Upper lobe of left lung (tissue), 6 donors: ENCODE measurements around the gene ADISSP. TPM values are rescaled to one million over a fixed set of nuclear protein-coding genes. Genes with fewer than 3 reads are reported as not detected.

Source experiments
- ATAC-seq, 2 donors: fragments of 200-7000 bp; cut with Tn5 transposase; one replicate each; pipeline ENCODE4 v1.9.1; 2022; ENCODE audit warnings: mild to moderate bottlenecking in 2 of 2, moderate library complexity in 2 of 2; ENCODE audit not compliant: low FRiP score in 2 of 2
- DNase-seq, 2 donors: peaks; one replicate each; pipeline ENCODE4 v3.0.0-alpha.2; 2019 to 2020
- H3K27ac ChIP-seq, 4 donors: fragments of 200-600 bp; sonication (generic); one replicate each; pipeline ENCODE4 v1.5.1; 2016 to 2019
- H3K27me3 ChIP-seq, 4 donors: fragments of 200-600 bp; sonication (generic); one replicate each; pipeline ENCODE4 v1.5.1; 2017 to 2019
- H3K36me3 ChIP-seq, 4 donors: fragments of 200-600 bp; sonication (generic); one replicate each; pipeline ENCODE4 v1.5.1; 2016 to 2019
- H3K4me1 ChIP-seq, 4 donors: fragments of 200-600 bp; sonication (generic); one replicate each; pipeline ENCODE4 v1.5.1; 2018 to 2019
- H3K4me3 ChIP-seq, 4 donors: fragments of 200-600 bp; sonication (generic); one replicate each; pipeline ENCODE4 v1.5.1; 2017 to 2019; ENCODE audit warnings: mild to moderate bottlenecking in 2 of 4, moderate library complexity in 1 of 4
- H3K9me3 ChIP-seq, 4 donors: fragments of 200-600 bp; sonication (generic); one replicate each; pipeline ENCODE4 v1.5.1; 2018 to 2019
- CTCF ChIP-seq, 6 experiments: fragments of 450-650 bp in 4 of 6; fragments of 200-600 bp in 2 of 6; sonication (generic) in 2 of 6; IDR thresholded peaks; one replicate each; pipeline ENCODE4 v1.5.1; 2016 to 2019; ENCODE audit warnings: antibody characterized with exemption in 6 of 6
- EP300 ChIP-seq, 4 donors: sonication (generic); formaldehyde crosslinking; IDR thresholded peaks; one replicate each; pipeline ENCODE4 v1.5.1; 2017; ENCODE audit warnings: antibody characterized with exemption in 4 of 4, control low read depth in 2 of 4
- POLR2A ChIP-seq, 4 donors: fragments of 450-650 bp; IDR thresholded peaks; one replicate each; pipeline ENCODE4 v1.5.1; 2016 to 2017; ENCODE audit warnings: antibody characterized with exemption in 4 of 4, mild to moderate bottlenecking in 2 of 4
- POLR2AphosphoS5 ChIP-seq, 2 donors: sonication (generic); formaldehyde crosslinking; IDR thresholded peaks; one replicate each; pipeline ENCODE4 v1.5.1; 2017; ENCODE audit warnings: antibody characterized with exemption in 2 of 2
- WGBS, 2 donors: methylation state at CpG; one replicate each; pipeline ENCODE4 v1.1.5; 2017 to 2018; 5-methylcytosine and 5-hydroxymethylcytosine counted together
- total RNA-seq, 6 donors: library from RNA; depleted of rRNA in 4 of 6; stranded (reverse); fragments of >200 nt in 4 of 6; gene quantifications; one replicate each; pipeline versions ENCODE4 v1.1.0 to v1.2.1, GENCODE V29; 2016 to 2021
- donor health status: DM: no; HTN: no; CAD: no; lungs with moderate emphysema.
- donor health status: DM: no; HTN: yes; CAD: no; lungs with severe emphysema.

Gene ADISSP
- total RNA-seq, 6 donors from 2014 or later: 6.7 to 41.9 (median 39.1) TPM

GRCh38 chr20:3765171-3765882 is 2.2 kb downstream of the ADISSP start:
- H3K4me1 ChIP-seq: peaks cover 24 to 48% (median 29%) of the 10 kb centered on the region in 4 donors
- no peaks in the 10 kb centered on the region for H3K9me3 ChIP-seq
- no peaks in the 10 kb centered on the region for H3K27me3 ChIP-seq
- TF ChIP-seq POLR2AphosphoS5 (IDR thresholded peaks at IDR 0.05) (no peak), CTCF (IDR thresholded peaks at IDR 0.05) (no peak), POLR2A (IDR thresholded peaks at IDR 0.05) (no peak), EP300 (IDR thresholded peaks at IDR 0.05) (no peak)
- DNase-seq: no peak
- no peaks in the 10 kb centered on the region for H3K36me3 ChIP-seq
- no peak for ATAC-seq
- no peak overlapping the region for H3K4me3 ChIP-seq
- H3K27ac ChIP-seq: peak overlapping the region in 1 of 4 donors; percentile 41
- WGBS, 2 donors: 57 to 59% methylated on average over 1 to 3 of the region's 3 CpGs

GRCh38 chr20:3764659-3765058 is 2.9 kb downstream of the ADISSP start:
- Histone ChIP-seq H3K9me3 (no peaks in the 10 kb centered on the region), H3K4me1 (peaks cover 24 to 48% (median 29%) of the 10 kb centered on the region in 4 donors), H3K4me3 (no peak overlapping the region), H3K27ac (peak overlapping the region in 1 of 4 donors; percentile 41), H3K36me3 (no peaks in the 10 kb centered on the region), H3K27me3 (no peaks in the 10 kb centered on the region)
- WGBS, 2 donors: 83 to 88% methylated on average over 3 of the region's 3 CpGs
- no peak for TF ChIP-seq CTCF (IDR thresholded peaks at IDR 0.05)
- TF ChIP-seq POLR2A (IDR thresholded peaks at IDR 0.05): no peak
- no peak for TF ChIP-seq POLR2AphosphoS5 (IDR thresholded peaks at IDR 0.05)
- no peak for TF ChIP-seq EP300 (IDR thresholded peaks at IDR 0.05)
- no peak for ATAC-seq
- DNase-seq: no peak

- 88 to 89% methylated on average over 5 to 8 of the region's 8 CpGs for WGBS, 2 donors
- H3K27me3 ChIP-seq: no peaks in the 10 kb centered on the region
- TF ChIP-seq EP300 (IDR thresholded peaks at IDR 0.05) (no peak), POLR2AphosphoS5 (IDR thresholded peaks at IDR 0.05) (no peak), POLR2A (IDR thresholded peaks at IDR 0.05) (no peak), CTCF (IDR thresholded peaks at IDR 0.05) (no peak)
- DNase-seq (peak in 1 of 2 donors; percentile 41), ATAC-seq (no peak)
- no peaks in the 10 kb centered on the region for H3K36me3 ChIP-seq
- H3K9me3 ChIP-seq: no peaks in the 10 kb centered on the region
- H3K4me3 ChIP-seq: no peak overlapping the region
- H3K4me1 ChIP-seq: peaks cover 20 to 46% (median 26%) of the 10 kb centered on the region in 4 donors
- H3K27ac ChIP-seq: peak overlapping the region in 1 of 4 donors; percentile 41
Observed at GRCh38 chr20:3763671-3764601, 3.6 kb downstream of the ADISSP start.

GRCh38 chr20:3760655-3761348 is 6.8 kb downstream of the ADISSP start:
- TF ChIP-seq POLR2AphosphoS5 (IDR thresholded peaks at IDR 0.05): no peak
- no peak for TF ChIP-seq POLR2A (IDR thresholded peaks at IDR 0.05)
- no peak for TF ChIP-seq EP300 (IDR thresholded peaks at IDR 0.05)
- TF ChIP-seq CTCF (IDR thresholded peaks at IDR 0.05): no peak
- Histone ChIP-seq H3K36me3 (peaks cover 0 to 5% (median 0%) of the 10 kb centered on the region in 4 donors), H3K4me3 (no peak overlapping the region), H3K9me3 (no peaks in the 10 kb centered on the region), H3K27ac (no peak overlapping the region), H3K4me1 (peaks cover 0 to 20% (median 4%) of the 10 kb centered on the region in 4 donors), H3K27me3 (no peaks in the 10 kb centered on the region)
- no peak for DNase-seq
- ATAC-seq: no peak
- 70 to 72% methylated on average over 9 to 10 of the region's 10 CpGs for WGBS, 2 donors
